Measurements from ENCODE around the gene SLC38A4. TPM values are rescaled to one million over a fixed set of nuclear protein-coding genes. Genes with fewer than 3 reads are reported as not detected.

The SLC38A4 gene
- total and polyA plus RNA-seq, 9 of the 15 experiments (the other 6 are each of a cell fraction or from before 2014, with no cell fraction given), result 0.16 TPM; not detected in 8

DNA sequence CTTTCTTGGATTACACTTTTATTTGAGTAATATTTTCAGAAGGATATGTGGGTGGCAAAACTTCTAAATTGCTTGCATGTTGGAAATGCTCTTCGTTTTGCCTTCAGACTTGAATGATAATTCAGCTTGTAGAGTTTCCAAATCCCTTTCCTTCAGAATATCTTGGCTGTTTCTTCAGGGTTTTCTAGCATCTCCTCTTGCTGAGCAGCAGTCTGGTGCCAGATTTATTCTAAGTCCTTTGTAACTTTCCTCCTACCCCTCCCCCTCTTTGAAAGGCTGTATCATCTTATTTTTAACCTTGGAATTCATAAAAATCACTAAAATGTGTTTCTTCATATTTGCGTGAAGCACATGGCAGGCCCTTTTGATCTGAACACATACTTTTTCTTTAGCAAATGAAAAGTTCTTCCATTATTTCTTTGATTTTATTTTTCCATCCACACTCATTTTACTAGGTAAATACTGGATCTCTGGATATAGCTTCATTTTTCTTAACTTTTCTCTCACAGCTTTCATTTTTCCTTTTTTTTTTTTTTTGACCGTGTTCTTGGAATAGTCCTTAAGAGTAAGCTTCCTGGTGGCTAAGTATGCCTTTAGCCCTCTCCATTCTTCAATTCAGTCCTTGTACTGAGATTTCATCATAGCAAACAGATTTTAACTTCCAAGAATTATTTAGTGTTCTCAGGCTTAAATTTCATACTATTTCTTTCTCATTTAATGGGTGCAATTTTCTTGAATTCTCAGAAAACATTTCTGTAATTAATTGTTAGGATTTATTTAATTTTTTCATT, 102.0 kb downstream of the SLC38A4 start:
- ATAC-seq (no peak), FAIRE-seq (no peak), DNase-seq (ENCODE audit: extremely low read depth in 1 of 4, low spot score in 3 of 4) (no peak)
- H4K20me1 ChIP-seq (replicated peaks; ENCODE audit: control insufficient read depth, insufficient read depth, low read length), result no peaks in the 10 kb centered on the region
- H2AFZ ChIP-seq (ENCODE audit: low read depth, low read length), result no peak overlapping the region
- intact Hi-C loops (cut with micrococcal nuclease), result no loop called here
- CTCF ChIA-PET (ENCODE audit: low intra/inter-chr PET ratio), result no interaction called here
- in situ Hi-C loops (cut with MboI), result no loop called here
- no peaks in the 10 kb centered on the region for H3K4me1 ChIP-seq (replicated peaks in 1 of 2; ENCODE audit: control insufficient read depth in 2 of 2, insufficient read depth in 2 of 2, low read length in 2 of 2)
- no peaks in the 10 kb centered on the region for H3K9me3 ChIP-seq (replicated peaks; ENCODE audit: control insufficient read depth, insufficient read depth, low read depth, low read length)
- no peaks in the 10 kb centered on the region for H3K79me2 ChIP-seq (ENCODE audit: control insufficient read depth, insufficient read depth, low read length)
- POLR2A ChIA-PET, result no interaction called here
- H3K4me3 ChIP-seq, result no peak overlapping the region
- BruUV-seq (replicated peaks), result no TSS peak
- TF ChIP-seq HLTF (IDR thresholded peaks at IDR 0.05) (no peak), ETV1 (tag; conservative IDR thresholded peaks at IDR 0.05; ENCODE audit: low read depth) (no peak), DNMT1 (IDR thresholded peaks at IDR 0.05) (no peak), ZNF589 (CRISPR knock-in tag; IDR thresholded peaks at IDR 0.05; ENCODE audit: low read depth) (no peak), RFX1 (IDR thresholded peaks at IDR 0.05) (no peak), TCF7 (IDR thresholded peaks at IDR 0.05; ENCODE audit: borderline replicate concordance) (no peak), ZKSCAN1 (IDR thresholded peaks at IDR 0.05; ENCODE audit: low read depth, low read length) (no peak), KDM5B (IDR thresholded peaks at IDR 0.05; ENCODE audit: insufficient replicate concordance, low read depth, low read length) (no peak), SMARCC2 (IDR thresholded peaks at IDR 0.05; ENCODE audit: low read depth) (no peak), RFX5 (IDR thresholded peaks at IDR 0.05; ENCODE audit: low read depth, low read length) (no peak), POLR2B (IDR thresholded peaks at IDR 0.05; ENCODE audit: low read depth, partially characterized antibody) (no peak), NBN (IDR thresholded peaks at IDR 0.05; ENCODE audit: low read depth) (no peak), TEAD4 (IDR thresholded peaks at IDR 0.05; ENCODE audit: low read length) (no peak), TEAD4 (CRISPR knock-in tag; IDR thresholded peaks at IDR 0.05; ENCODE audit: borderline replicate concordance) (no peak), RBM15 (IDR thresholded peaks at IDR 0.05; ENCODE audit: insufficient read depth, low read length) (no peak), DACH1 (IDR thresholded peaks at IDR 0.05; ENCODE audit: partially characterized antibody) (no peak), SMARCA4 (IDR thresholded peaks at IDR 0.05) (no peak)
- WGBS (ENCODE audit: insufficient coverage, low coverage, missing lambda C conversion rate), result 0% methylated on average over 2 of the region's 3 CpGs
- H3K4me2 ChIP-seq (ENCODE audit: insufficient read depth, low read length), result no peak overlapping the region
- H3K36me3 ChIP-seq (ENCODE audit: control insufficient read depth, insufficient read depth, low read length), result no peaks in the 10 kb centered on the region
- no peak overlapping the region for H3K27ac ChIP-seq (ENCODE audit: extremely low read depth, low read depth, low read length)
- no peaks in the 10 kb centered on the region for H3K27me3 ChIP-seq (ENCODE audit: control insufficient read depth in 2 of 2, insufficient read depth in 2 of 2, low read length in 2 of 2)
- no peak overlapping the region for H3K9ac ChIP-seq (ENCODE audit: insufficient read depth in 1 of 2, low read depth in 2 of 2, low read length in 2 of 2)
- no peaks in the 10 kb centered on the region for H3K9me1 ChIP-seq (ENCODE audit: control insufficient read depth, insufficient read depth, low read length)
